NK-92 (cell line): ENCODE measurements around the gene SORT1.

Experiments
- DNase-seq: peaks from one replicate; lab custom pipeline; 2025; ENCODE audit not compliant: unreplicated experiment; lab: John Stamatoyannopoulos, UW

The SORT1 gene

GRCh38 chr1:109277434-109278204 is 120.1 kb downstream of the SORT1 start:
- no peak for DNase-seq

- no peak for DNase-seq
Observed at GRCh38 chr1:109275706-109276345, 121.9 kb downstream of the SORT1 start.

- DNase-seq: no peak
Observed at GRCh38 chr1:109274533-109275476, 122.9 kb downstream of the SORT1 start.

GRCh38 chr1:109273570-109274288 is 124.0 kb downstream of the SORT1 start:
- no peak for DNase-seq

GRCh38 chr1:109272831-109273547 is 124.7 kb downstream of the SORT1 start:
- no peak for DNase-seq

GRCh38 chr1:109272021-109272799 is 125.5 kb downstream of the SORT1 start:
- no peak for DNase-seq

- no peak for DNase-seq
Observed at GRCh38 chr1:109271458-109271857, 126.3 kb downstream of the SORT1 start.

- DNase-seq: no peak
Observed at GRCh38 chr1:109270623-109271317, 126.9 kb downstream of the SORT1 start.

GRCh38 chr1:109269981-109270622 is 127.6 kb downstream of the SORT1 start:
- DNase-seq: no peak

- no peak for DNase-seq
Observed at GRCh38 chr1:109269212-109269980, 128.3 kb downstream of the SORT1 start.

GRCh38 chr1:109268431-109269211 is 129.1 kb downstream of the SORT1 start:
- DNase-seq: no peak

- DNase-seq: no peak
Observed at GRCh38 chr1:109267743-109268300, 129.9 kb downstream of the SORT1 start.

- no peak for DNase-seq
Observed at GRCh38 chr1:109266965-109267364, 130.8 kb downstream of the SORT1 start.

- no peak for DNase-seq
Observed at GRCh38 chr1:109265741-109266330, 131.9 kb downstream of the SORT1 start.

- no peak for DNase-seq
Observed at GRCh38 chr1:109265016-109265415, 132.7 kb downstream of the SORT1 start.

GRCh38 chr1:109264379-109264755 is 133.4 kb downstream of the SORT1 start:
- DNase-seq: no peak
